Natural killer cell (primary cell): Measurements from ENCODE around the gene ST6GALNAC3. TPM values are rescaled to one million over a fixed set of nuclear protein-coding genes. Genes with fewer than 3 reads are reported as not detected.

Experiments
- ATAC-seq, 3 donors: fragments of 150-1000 bp in 2 of 3; fragments of 200-7000 bp in 1 of 3; cut with Tn5 transposase; 1 replicate in 1 of 3; 2 replicates in 2 of 3; pipeline ENCODE4 v1.10.0; 2021; ENCODE audit warnings: mild to moderate bottlenecking in 2 of 3, moderate library complexity in 2 of 3
- DNase-seq, 2 donors: peaks; one replicate each; pipeline versions ENCODE4 v3.0.0 to v3.0.0-alpha.2; 2013 to 2021; ENCODE audit warnings: mixed read lengths in 1 of 2
- H3K27ac ChIP-seq: one replicate; pipeline ENCODE4 v1.5.1; 2013; ENCODE audit warnings: mild to moderate bottlenecking, low read length
- H3K27me3 ChIP-seq: one replicate; pipeline ENCODE4 v1.6.1; 2013; ENCODE audit warnings: low read length; ENCODE audit not compliant: control insufficient read depth, insufficient read depth
- H3K36me3 ChIP-seq: one replicate; pipeline ENCODE4 v1.6.1; 2013; ENCODE audit warnings: low read length; ENCODE audit not compliant: control insufficient read depth, insufficient read depth
- H3K4me1 ChIP-seq: one replicate; pipeline ENCODE4 v1.6.1; 2013; ENCODE audit warnings: low read length; ENCODE audit not compliant: control insufficient read depth, insufficient read depth
- H3K4me3 ChIP-seq: one replicate; pipeline ENCODE4 v1.5.1; 2013; ENCODE audit warnings: low read length
- H3K9me3 ChIP-seq: one replicate; pipeline ENCODE4 v1.6.1; 2013; ENCODE audit warnings: low read length; ENCODE audit not compliant: control insufficient read depth, insufficient read depth
- H3K27ac Mint-ChIP-seq, 2 donors: one replicate each; pipeline ENCODE4 v1.8.0; 2022; ENCODE audit warnings: mild to moderate bottlenecking in 2 of 2, mixed read lengths in 2 of 2, moderate library complexity in 1 of 2
- H3K27me3 Mint-ChIP-seq, 2 donors: one replicate each; pipeline ENCODE4 v1.8.0; 2022; ENCODE audit warnings: low read depth in 2 of 2, mixed read lengths in 2 of 2
- H3K36me3 Mint-ChIP-seq: one replicate; pipeline ENCODE4 v1.8.0; 2022; ENCODE audit warnings: mixed read lengths
- H3K4me1 Mint-ChIP-seq, 2 donors: one replicate each; pipeline ENCODE4 v1.8.0; 2022; ENCODE audit warnings: mixed read lengths in 2 of 2
- H3K4me3 Mint-ChIP-seq: one replicate; pipeline ENCODE4 v1.8.0; 2022; ENCODE audit warnings: mild to moderate bottlenecking, moderate library complexity, mixed read lengths
- H3K9me3 Mint-ChIP-seq, 2 donors: one replicate each; pipeline ENCODE4 v1.8.0; 2022; ENCODE audit warnings: mixed read lengths in 2 of 2
- WGBS: methylation state at CpG from one replicate; pipeline ENCODE4 v1.1.7; 2013; ENCODE audit warnings: missing lambda C conversion rate; ENCODE audit not compliant: insufficient coverage; 5-methylcytosine and 5-hydroxymethylcytosine counted together
- intact Hi-C: fragments of 100-400 bp; cut with micrococcal nuclease; formaldehyde crosslinking; loops from one replicate; pipeline ENCODE4 v1.14.2; 2022
- total RNA-seq, 4 donors: library from RNA; stranded (reverse); fragments of 120-200 nt in 1 of 4; gene quantifications; one replicate each; pipeline versions ENCODE4 v1.2.3 to v1.2.4, GENCODE V29; 2013 to 2022
- TF ChIP-seq, protein P1 (sequence below): fragments of 200-600 bp; IDR thresholded peaks from one replicate; pipeline ENCODE4 v1.8.0; 2022; ENCODE audit warnings: antibody characterized with exemption

Gene ST6GALNAC3
- total RNA-seq, 3 donors from 2014 or later (not counting 1 experiment from before 2014, with no cell fraction given), result not detected

DNA sequence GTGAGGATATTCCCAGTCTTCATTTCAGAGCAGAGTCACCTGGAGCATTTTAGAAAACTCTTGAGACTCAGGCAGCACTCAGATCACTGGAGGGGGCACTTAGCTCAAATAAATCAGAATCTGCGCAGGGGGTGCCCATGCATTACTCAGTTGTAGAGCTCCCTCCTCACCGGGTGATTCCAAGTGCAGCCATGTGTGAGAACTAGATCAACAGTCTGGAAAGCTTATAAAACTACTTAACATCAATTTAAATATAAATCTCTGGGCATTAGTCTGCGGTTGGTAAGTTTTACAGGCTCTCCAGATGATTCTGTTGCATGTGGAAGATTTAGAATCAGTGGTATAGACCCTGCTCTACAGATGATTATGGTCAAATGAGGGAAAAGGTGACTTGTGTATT lies 128.6 kb downstream of the ST6GALNAC3 start:
- DNase-seq (no peak), ATAC-seq (no peak)
- Histone ChIP-seq H3K4me3 (no peak overlapping the region), H3K4me1 (no peaks in the 10 kb centered on the region), H3K9me3 (no peaks in the 10 kb centered on the region), H3K27me3 (no peaks in the 10 kb centered on the region), H3K36me3 (no peaks in the 10 kb centered on the region), H3K27ac (no peak overlapping the region)
- H3K4me1 Mint-ChIP-seq, result no peaks in the 10 kb centered on the region
- H3K36me3 Mint-ChIP-seq, result no peaks in the 10 kb centered on the region
- intact Hi-C loops, result no loop called here
- H3K27me3 Mint-ChIP-seq, result peaks cover 12 to 24% of the 10 kb centered on the region in 2 donors
- 82% methylated on average over 3 of the region's 3 CpGs for WGBS
- no peak overlapping the region for H3K4me3 Mint-ChIP-seq
- H3K27ac Mint-ChIP-seq, result no peak overlapping the region
- no peaks in the 10 kb centered on the region for H3K9me3 Mint-ChIP-seq
- TF ChIP-seq, protein P1, sequence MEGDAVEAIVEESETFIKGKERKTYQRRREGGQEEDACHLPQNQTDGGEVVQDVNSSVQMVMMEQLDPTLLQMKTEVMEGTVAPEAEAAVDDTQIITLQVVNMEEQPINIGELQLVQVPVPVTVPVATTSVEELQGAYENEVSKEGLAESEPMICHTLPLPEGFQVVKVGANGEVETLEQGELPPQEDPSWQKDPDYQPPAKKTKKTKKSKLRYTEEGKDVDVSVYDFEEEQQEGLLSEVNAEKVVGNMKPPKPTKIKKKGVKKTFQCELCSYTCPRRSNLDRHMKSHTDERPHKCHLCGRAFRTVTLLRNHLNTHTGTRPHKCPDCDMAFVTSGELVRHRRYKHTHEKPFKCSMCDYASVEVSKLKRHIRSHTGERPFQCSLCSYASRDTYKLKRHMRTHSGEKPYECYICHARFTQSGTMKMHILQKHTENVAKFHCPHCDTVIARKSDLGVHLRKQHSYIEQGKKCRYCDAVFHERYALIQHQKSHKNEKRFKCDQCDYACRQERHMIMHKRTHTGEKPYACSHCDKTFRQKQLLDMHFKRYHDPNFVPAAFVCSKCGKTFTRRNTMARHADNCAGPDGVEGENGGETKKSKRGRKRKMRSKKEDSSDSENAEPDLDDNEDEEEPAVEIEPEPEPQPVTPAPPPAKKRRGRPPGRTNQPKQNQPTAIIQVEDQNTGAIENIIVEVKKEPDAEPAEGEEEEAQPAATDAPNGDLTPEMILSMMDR, result no peak

DNA sequence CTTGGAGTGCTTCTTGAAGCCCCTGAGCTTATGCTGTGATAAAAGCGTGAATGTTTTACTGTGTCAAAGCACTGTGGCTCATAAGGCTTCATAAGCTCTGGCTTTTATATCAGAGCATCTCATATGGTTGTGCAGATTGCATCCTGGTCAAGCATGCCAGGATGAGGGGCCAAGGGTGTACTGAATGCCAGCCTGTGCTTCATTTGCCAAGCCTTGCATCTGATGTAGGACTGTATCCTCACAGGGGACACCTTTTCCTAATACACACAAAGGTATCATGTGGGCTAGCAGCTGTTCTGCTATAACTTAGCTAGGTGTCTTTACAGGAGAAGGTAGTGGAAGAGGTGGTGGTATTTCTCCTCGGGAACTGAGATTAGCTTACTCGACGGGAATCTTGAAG lies 134.7 kb downstream of the ST6GALNAC3 start:
- WGBS, result 94% methylated on average over 4 of the region's 4 CpGs
- H3K9me3 Mint-ChIP-seq, result no peaks in the 10 kb centered on the region

DNA sequence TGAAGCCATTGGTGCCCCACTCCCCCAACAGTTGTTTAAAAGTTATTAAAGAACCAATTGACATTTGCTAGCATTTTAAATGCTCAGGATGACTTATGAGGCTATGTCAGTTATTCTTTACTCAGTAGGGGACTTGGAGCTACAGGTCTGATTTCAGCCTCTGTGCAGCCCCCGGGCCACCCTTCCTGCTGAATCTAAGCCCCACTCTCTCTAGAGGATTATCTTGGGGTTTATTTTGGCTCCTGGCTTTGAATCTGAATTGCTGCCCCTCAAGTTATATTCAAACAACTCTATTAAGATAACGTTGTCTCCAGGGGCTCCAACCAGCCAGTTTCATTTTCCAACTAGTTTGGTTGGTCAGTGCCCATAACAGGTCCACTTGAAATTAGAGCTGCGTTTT lies 135.1 kb downstream of the ST6GALNAC3 start:
- Mint-ChIP-seq H3K4me3 (no peak overlapping the region), H3K27me3 (no peaks in the 10 kb centered on the region), H3K9me3 (no peaks in the 10 kb centered on the region), H3K4me1 (no peaks in the 10 kb centered on the region), H3K27ac (no peak overlapping the region), H3K36me3 (no peaks in the 10 kb centered on the region)
- intact Hi-C loops, result no loop called here
- no peaks in the 10 kb centered on the region for H3K36me3 ChIP-seq
- no peak for ATAC-seq
- H3K4me1 ChIP-seq, result no peaks in the 10 kb centered on the region
- DNase-seq, result no peak
- TF ChIP-seq, protein P1, result no peak
- H3K4me3 ChIP-seq, result no peak overlapping the region
- no peaks in the 10 kb centered on the region for H3K27me3 ChIP-seq
- WGBS, result 21% methylated on average over 2 of the region's 3 CpGs
- H3K27ac ChIP-seq, result no peak overlapping the region
- no peaks in the 10 kb centered on the region for H3K9me3 ChIP-seq

More for the DNA sequence above, 134.7 kb downstream of the ST6GALNAC3 start:
- no peaks in the 10 kb centered on the region for H3K27me3 Mint-ChIP-seq
- Histone ChIP-seq H3K4me1 (no peaks in the 10 kb centered on the region), H3K9me3 (no peaks in the 10 kb centered on the region), H3K4me3 (no peak overlapping the region), H3K27ac (no peak overlapping the region), H3K27me3 (no peaks in the 10 kb centered on the region), H3K36me3 (no peaks in the 10 kb centered on the region)
- H3K4me3 Mint-ChIP-seq, result no peak overlapping the region
- TF ChIP-seq, protein P1, result no peak
- ATAC-seq (no peak), DNase-seq (no peak)
- no peaks in the 10 kb centered on the region for H3K36me3 Mint-ChIP-seq
- no peaks in the 10 kb centered on the region for H3K4me1 Mint-ChIP-seq
- no peak overlapping the region for H3K27ac Mint-ChIP-seq
- intact Hi-C loops, result no loop called here

DNA sequence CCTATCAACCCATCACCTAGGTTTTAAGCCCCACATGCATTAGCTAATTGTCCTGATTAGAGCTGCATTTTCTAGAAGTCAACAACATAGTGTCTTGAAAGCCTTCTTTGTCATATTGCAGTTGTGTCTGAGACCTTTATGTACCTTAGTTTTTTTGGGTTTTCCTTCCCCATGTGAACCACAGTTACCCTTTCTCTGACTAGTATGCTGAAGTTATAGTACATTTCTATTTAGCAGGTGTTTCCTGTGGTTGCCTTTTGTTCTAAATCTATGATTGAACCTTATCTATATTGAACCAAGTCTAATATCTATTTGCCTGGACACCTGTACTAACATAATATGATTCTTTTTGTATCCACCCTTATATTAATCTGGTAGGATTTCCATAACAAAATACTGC lies 135.6 kb downstream of the ST6GALNAC3 start:
- Mint-ChIP-seq H3K9me3 (no peaks in the 10 kb centered on the region), H3K4me1 (no peaks in the 10 kb centered on the region), H3K27me3 (no peaks in the 10 kb centered on the region), H3K27ac (no peak overlapping the region), H3K4me3 (no peak overlapping the region), H3K36me3 (no peaks in the 10 kb centered on the region)
- Histone ChIP-seq H3K36me3 (no peaks in the 10 kb centered on the region), H3K4me3 (no peak overlapping the region), H3K27ac (no peak overlapping the region), H3K4me1 (no peaks in the 10 kb centered on the region), H3K27me3 (no peaks in the 10 kb centered on the region), H3K9me3 (no peaks in the 10 kb centered on the region)
- TF ChIP-seq, protein P1, result no peak
- intact Hi-C loops, result no loop called here
- DNase-seq (no peak), ATAC-seq (no peak)
